Measurements from ENCODE around the gene TMEM209.
"Not testable (repeated sequence)": the region's sequence is repeated elsewhere in the genome, so short reads cannot be mapped to it uniquely, and the experiment has no call there.

TMEM209 gene

DNA sequence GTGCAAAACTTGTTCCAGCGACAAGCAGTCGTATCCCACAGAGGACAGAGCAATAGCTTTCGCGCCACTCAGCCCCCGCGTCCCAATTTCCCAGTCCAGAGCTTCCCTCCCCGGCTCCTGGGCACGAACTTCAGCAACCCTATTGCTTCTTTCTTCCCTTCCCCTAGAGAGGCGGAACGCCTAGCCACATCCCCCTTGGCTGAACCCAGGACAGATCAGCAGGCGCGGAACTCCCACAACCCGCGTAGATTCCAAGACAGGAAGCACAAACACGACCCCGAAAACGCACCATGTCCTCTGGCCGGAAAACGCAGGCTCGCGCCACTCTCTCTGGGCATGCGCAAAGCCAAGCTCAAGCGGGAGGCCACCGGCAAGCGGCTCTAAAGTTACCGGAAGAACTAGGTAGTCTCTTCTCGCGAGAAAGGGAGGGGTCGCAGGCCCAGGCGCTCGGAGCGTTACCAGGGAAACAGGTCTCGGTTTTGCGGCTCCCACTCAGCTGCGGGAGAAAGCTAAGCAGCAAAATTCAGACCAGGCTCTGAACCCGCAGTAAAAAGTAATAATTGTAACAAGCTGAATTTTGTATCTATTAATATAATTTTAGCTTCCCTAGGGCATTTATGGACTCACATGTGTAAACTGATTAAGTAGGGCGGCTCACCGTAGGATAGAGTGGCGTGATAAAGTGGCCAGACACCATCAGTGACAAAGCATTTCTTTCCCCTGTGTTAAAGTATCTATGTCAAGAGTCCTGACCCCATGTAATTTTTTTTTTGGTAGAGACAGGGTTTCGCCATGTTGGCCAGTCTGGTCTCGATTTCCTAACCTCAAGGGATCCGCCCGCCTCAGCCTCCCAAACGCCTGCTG lies at the start of gene TMEM209:
Gene TMEM209, minus strand, starts transcription at position 323 of the 864 bp plus-strand sequence. Its CDS starts 31 bp downstream, at position 292.
- peaks cover 34% of the 10 kb centered on the region for H3K36me3 ChIP-seq (ENCODE audit: control insufficient read depth, insufficient read depth, low read length)
- no peaks in the 10 kb centered on the region for H3K4me1 ChIP-seq (ENCODE audit: control insufficient read depth, insufficient read depth, low read length)
- no peaks in the 10 kb centered on the region for H3K9me3 ChIP-seq (ENCODE audit: control insufficient read depth, insufficient read depth, low read length)
- H3K27ac ChIP-seq (ENCODE audit: low read depth, low read length): peak within 1 kb of the TSS; percentile 97
- H3K4me3 ChIP-seq (ENCODE audit: low read depth, low read length): peak within 1 kb of the TSS; percentile 87
- no peaks in the 10 kb centered on the region for H3K27me3 ChIP-seq (ENCODE audit: control insufficient read depth, insufficient read depth, low read length)
- peak within 1 kb of the TSS; percentile 96 for H3K9ac ChIP-seq (ENCODE audit: low read depth, low read length)

DNA sequence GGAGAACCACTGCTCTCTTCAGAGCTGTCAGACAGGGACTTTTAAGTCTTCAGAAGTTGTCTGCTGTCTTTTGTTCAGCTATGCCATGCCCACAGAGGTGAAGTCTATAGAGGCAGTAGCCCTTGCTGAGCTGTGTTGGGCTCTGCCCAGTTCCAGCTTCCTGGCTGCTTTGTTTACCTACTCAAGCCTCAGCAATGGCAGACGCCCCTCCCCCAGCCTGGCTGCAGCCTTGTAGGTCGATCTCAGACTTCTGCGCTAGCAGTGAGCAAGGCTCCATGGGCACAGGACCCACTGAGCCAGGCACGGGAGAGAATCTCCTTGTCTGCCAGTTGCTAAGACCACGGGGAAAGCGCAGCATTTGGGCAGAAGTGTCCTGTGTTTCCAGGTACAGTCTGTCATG lies 49.3 kb upstream of the TMEM209 start:
- H3K9ac ChIP-seq (ENCODE audit: low read depth, low read length): no peak overlapping the region
- no peaks in the 10 kb centered on the region for H3K36me3 ChIP-seq (ENCODE audit: control insufficient read depth, insufficient read depth, low read length)
- H3K9me3 ChIP-seq (ENCODE audit: control insufficient read depth, insufficient read depth, low read length): peaks cover 32% of the 10 kb centered on the region
- no peaks in the 10 kb centered on the region for H3K27me3 ChIP-seq (ENCODE audit: control insufficient read depth, insufficient read depth, low read length)
- H3K4me1 ChIP-seq (ENCODE audit: control insufficient read depth, insufficient read depth, low read length): no peaks in the 10 kb centered on the region; the same call in 1 of the 2 replicates
- H3K4me3 ChIP-seq (ENCODE audit: low read depth, low read length): no peak overlapping the region
- no peak overlapping the region for H3K27ac ChIP-seq (ENCODE audit: low read depth, low read length)

DNA sequence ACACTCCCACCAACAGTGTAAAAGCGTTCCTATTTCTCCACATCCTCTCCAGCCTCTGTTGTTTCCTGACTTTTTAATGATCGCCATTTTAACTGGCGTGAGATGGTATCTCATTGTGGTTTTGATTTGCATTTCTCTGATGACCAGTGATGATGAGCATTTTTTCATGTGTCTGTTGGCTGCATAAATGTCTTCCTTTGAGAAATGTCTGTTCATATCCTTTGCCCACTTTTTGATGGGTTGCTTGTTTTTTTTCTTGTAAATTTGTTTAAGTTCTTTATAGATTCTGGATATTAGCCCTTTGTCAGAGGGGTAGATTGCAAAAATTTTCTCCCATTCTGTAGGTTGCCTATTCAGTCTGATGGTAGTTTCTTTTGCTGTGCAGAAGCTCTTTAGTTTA lies 44.4 kb upstream of the TMEM209 start:
- not testable (repeated sequence) for H3K9me3 ChIP-seq (ENCODE audit: control insufficient read depth, insufficient read depth, low read length); H3K4me1 ChIP-seq (ENCODE audit: control insufficient read depth, insufficient read depth, low read length); H3K4me3 ChIP-seq (ENCODE audit: low read depth, low read length); H3K9ac ChIP-seq (ENCODE audit: low read depth, low read length); H3K27ac ChIP-seq (ENCODE audit: low read depth, low read length); H3K36me3 ChIP-seq (ENCODE audit: control insufficient read depth, insufficient read depth, low read length); H3K27me3 ChIP-seq (ENCODE audit: control insufficient read depth, insufficient read depth, low read length)

DNA sequence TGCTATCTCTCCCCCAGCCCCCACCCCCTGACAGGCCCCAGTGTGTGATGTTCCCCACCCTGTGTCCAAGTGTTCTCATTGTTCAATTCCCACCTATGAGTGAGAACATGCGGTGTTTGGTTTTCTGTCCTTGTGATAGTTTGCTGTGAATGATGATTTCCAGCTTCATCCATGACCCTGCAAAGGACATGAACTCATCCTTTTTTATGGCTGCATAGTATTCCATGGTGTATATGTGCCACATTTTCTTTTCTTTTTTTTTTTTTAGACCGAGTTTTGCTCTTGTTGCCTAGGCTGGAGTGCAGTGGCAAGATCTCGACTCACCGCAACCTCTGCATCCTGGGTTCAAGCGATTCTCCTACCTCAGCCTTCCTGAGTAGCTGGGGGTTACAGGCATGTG lies 43.6 kb upstream of the TMEM209 start:
- not testable (repeated sequence) for H3K36me3 ChIP-seq (ENCODE audit: control insufficient read depth, insufficient read depth, low read length); H3K27me3 ChIP-seq (ENCODE audit: control insufficient read depth, insufficient read depth, low read length); H3K27ac ChIP-seq (ENCODE audit: low read depth, low read length); H3K9me3 ChIP-seq (ENCODE audit: control insufficient read depth, insufficient read depth, low read length); H3K4me1 ChIP-seq (ENCODE audit: control insufficient read depth, insufficient read depth, low read length); H3K9ac ChIP-seq (ENCODE audit: low read depth, low read length); H3K4me3 ChIP-seq (ENCODE audit: low read depth, low read length)

DNA sequence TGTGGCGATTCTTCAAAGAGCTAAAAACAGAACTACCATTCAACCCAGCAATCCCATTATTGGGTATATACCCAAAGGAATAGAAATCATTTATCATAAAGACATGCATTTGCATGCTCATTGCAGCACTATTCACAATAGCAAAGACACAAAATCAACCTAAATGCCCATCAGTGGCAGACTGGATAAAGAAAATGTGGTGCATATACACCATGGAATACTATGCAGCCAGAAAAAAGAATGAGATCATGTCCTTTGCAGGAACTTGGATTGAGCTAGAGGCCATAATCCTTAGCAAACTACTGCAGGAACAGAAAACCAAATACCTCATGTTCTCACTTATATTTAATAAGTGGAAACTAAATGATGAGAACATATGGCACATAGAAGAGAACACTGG lies 41.3 kb upstream of the TMEM209 start:
- H3K9me3 ChIP-seq (ENCODE audit: control insufficient read depth, insufficient read depth, low read length); H3K9ac ChIP-seq (ENCODE audit: low read depth, low read length); H3K27ac ChIP-seq (ENCODE audit: low read depth, low read length); H3K27me3 ChIP-seq (ENCODE audit: control insufficient read depth, insufficient read depth, low read length); H3K36me3 ChIP-seq (ENCODE audit: control insufficient read depth, insufficient read depth, low read length); H3K4me1 ChIP-seq (ENCODE audit: control insufficient read depth, insufficient read depth, low read length); H3K4me3 ChIP-seq (ENCODE audit: low read depth, low read length): not testable (repeated sequence)

DNA sequence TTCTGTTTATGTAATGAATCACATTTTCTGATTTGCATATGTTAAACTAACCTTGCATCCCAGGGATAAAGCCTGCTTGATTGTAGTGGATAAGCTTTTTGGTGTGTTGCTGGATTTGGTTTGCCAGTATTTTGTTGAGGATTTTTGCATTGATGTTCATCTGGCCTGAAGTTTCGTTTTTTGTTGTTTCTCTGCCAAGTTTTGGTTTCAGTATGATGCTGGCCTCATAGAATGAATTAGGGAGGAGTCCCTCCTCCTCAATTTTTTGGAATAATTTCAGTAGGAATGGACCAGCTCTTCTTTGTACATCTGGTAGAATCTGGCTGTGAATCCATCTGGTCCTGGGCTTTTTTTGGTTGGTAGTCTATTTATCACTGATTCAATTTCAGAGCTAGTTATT lies 38.3 kb upstream of the TMEM209 start:
- H3K4me3 ChIP-seq (ENCODE audit: low read depth, low read length); H3K36me3 ChIP-seq (ENCODE audit: control insufficient read depth, insufficient read depth, low read length); H3K9me3 ChIP-seq (ENCODE audit: control insufficient read depth, insufficient read depth, low read length); H3K4me1 ChIP-seq (ENCODE audit: control insufficient read depth, insufficient read depth, low read length); H3K9ac ChIP-seq (ENCODE audit: low read depth, low read length); H3K27me3 ChIP-seq (ENCODE audit: control insufficient read depth, insufficient read depth, low read length); H3K27ac ChIP-seq (ENCODE audit: low read depth, low read length): not testable (repeated sequence)

DNA sequence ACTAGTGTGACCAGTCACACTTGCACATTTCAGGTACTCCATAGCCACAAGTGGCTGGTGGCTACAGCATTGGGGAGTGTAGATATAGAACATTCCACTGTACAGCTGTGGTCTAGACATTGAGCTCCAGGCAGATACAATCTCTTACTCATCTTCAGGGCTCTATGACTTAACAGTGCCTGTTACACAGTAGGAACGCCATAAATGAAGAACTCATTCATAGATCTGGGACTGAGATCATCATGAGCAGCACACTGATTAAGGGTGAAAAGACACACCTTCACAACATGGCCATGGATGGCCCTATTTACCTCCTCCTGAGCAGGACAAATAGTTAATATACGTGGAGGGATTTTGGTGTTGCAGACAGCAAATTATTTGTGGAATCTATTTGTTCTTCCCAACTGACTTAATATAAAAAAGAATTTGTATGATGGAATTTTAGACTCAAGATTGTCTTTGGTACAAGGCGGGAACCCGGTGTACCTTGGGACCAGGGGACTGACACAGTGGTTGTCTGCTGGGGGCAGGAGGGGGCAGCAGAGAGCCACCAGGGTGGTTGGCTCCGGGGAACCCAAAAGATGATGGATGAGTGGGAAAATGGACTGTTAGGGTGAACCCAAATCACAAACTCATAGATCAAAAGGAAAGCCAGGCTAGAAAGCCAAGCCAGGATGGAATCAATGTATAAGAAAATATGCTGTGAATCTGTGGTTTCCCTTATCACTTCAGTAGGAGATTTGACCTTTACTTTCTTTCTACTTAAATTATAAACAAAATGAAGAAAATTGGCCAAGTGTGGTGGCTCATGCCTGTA lies 37.2 kb upstream of the TMEM209 start:
- no peak overlapping the region for H3K4me3 ChIP-seq (ENCODE audit: low read depth, low read length)
- no peak overlapping the region for H3K27ac ChIP-seq (ENCODE audit: low read depth, low read length)
- H3K4me1 ChIP-seq (ENCODE audit: control insufficient read depth, insufficient read depth, low read length): no peaks in the 10 kb centered on the region
- no peak overlapping the region for H3K9ac ChIP-seq (ENCODE audit: low read depth, low read length)
- no peaks in the 10 kb centered on the region for H3K27me3 ChIP-seq (ENCODE audit: control insufficient read depth, insufficient read depth, low read length)
- no peaks in the 10 kb centered on the region for H3K9me3 ChIP-seq (ENCODE audit: control insufficient read depth, insufficient read depth, low read length)
- no peaks in the 10 kb centered on the region for H3K36me3 ChIP-seq (ENCODE audit: control insufficient read depth, insufficient read depth, low read length)

DNA sequence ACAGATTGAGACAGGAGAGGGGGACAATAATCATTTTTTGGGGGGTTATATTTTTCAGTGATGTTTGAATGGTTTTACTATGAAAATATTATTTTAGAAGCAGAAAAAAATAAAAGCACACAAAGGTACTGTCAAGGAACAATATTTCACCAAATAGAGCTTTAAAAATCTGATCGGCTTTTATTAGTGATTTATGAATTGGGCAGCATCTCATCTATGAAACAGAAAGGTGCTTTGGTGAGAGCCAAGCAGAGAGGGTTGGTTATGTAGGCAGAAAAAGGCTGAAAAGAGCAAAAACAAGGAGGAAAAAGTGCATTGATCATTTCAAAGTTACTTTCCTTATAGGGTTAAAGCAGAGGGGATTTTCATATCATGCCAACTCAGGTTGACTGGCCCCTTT lies 35.0 kb upstream of the TMEM209 start:
- H3K36me3 ChIP-seq (ENCODE audit: control insufficient read depth, insufficient read depth, low read length): no peaks in the 10 kb centered on the region
- H3K27me3 ChIP-seq (ENCODE audit: control insufficient read depth, insufficient read depth, low read length): no peaks in the 10 kb centered on the region
- no peaks in the 10 kb centered on the region for H3K9me3 ChIP-seq (ENCODE audit: control insufficient read depth, insufficient read depth, low read length)
- H3K4me1 ChIP-seq (ENCODE audit: control insufficient read depth, insufficient read depth, low read length): no peaks in the 10 kb centered on the region
- no peak overlapping the region for H3K9ac ChIP-seq (ENCODE audit: low read depth, low read length)
- no peak overlapping the region for H3K27ac ChIP-seq (ENCODE audit: low read depth, low read length)
- H3K4me3 ChIP-seq (ENCODE audit: low read depth, low read length): no peak overlapping the region

DNA sequence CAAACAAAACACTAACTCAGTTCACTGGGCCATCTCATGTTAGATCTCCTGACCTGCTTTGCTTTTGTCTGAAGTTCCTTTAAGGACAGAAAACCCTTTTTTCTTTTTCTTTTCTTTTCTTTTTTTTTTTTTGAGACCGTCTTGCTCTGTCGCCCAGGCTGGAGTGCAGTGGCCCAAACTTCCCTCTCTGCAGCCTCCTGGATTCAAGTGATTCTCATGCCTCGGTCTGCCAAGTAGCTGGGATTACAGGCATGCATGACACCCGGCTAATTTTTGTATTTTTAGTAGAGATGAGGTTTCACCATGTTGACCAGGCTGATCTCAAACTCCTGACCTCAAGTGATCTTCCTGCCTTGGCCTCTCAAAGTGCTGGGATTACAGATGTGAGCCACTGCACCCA lies 31.2 kb upstream of the TMEM209 start:
- H3K9ac ChIP-seq (ENCODE audit: low read depth, low read length); H3K4me3 ChIP-seq (ENCODE audit: low read depth, low read length); H3K9me3 ChIP-seq (ENCODE audit: control insufficient read depth, insufficient read depth, low read length); H3K36me3 ChIP-seq (ENCODE audit: control insufficient read depth, insufficient read depth, low read length); H3K27me3 ChIP-seq (ENCODE audit: control insufficient read depth, insufficient read depth, low read length); H3K27ac ChIP-seq (ENCODE audit: low read depth, low read length); H3K4me1 ChIP-seq (ENCODE audit: control insufficient read depth, insufficient read depth, low read length): not testable (repeated sequence)

DNA sequence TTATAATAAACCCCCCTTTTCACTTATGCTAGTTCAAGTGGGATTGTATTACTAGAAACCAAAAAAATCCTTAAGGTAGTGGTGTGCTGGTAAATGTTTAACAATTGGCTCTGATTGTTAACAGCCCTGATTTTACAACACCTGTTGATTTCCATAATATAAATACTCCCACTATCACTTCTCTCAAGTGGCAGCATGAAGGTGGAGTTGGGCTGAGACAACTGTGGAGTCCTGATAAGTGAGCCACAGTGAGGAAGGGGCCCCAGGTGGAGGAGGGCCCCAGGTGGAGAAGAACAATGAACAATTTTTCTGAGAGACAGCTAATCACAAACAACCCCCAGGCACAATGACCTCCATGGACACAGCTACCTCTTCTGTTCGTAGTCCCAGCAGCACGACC lies 28.9 kb upstream of the TMEM209 start:
- H3K27me3 ChIP-seq (ENCODE audit: control insufficient read depth, insufficient read depth, low read length): no peaks in the 10 kb centered on the region
- H3K36me3 ChIP-seq (ENCODE audit: control insufficient read depth, insufficient read depth, low read length): no peaks in the 10 kb centered on the region
- no peaks in the 10 kb centered on the region for H3K9me3 ChIP-seq (ENCODE audit: control insufficient read depth, insufficient read depth, low read length)
- peaks cover under 1% of the 10 kb centered on the region; the same call in 1 of the 2 replicates for H3K4me1 ChIP-seq (ENCODE audit: control insufficient read depth, insufficient read depth, low read length)
- no peak overlapping the region for H3K4me3 ChIP-seq (ENCODE audit: low read depth, low read length)
- H3K27ac ChIP-seq (ENCODE audit: low read depth, low read length): no peak overlapping the region
- no peak overlapping the region for H3K9ac ChIP-seq (ENCODE audit: low read depth, low read length)

DNA sequence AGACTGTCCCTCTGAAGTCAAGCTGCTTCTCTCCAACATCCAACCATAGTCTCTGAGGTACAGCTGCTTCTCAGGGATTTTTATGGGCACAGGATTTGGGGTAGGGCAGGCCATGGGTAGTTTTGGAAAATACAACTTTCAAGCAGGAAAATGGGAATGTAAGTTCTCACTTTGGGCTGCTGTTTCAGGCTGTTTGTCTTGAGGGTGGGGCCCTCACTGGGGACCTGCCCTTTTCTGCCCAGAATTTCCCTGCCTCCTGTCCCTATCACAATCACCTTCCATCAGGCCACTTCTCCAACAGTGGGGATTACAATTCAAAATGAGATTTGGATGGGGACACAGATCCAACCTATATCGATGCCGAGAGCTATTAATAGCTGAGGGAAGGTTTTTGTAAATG lies 27.0 kb upstream of the TMEM209 start:
- no peaks in the 10 kb centered on the region for H3K36me3 ChIP-seq (ENCODE audit: control insufficient read depth, insufficient read depth, low read length)
- no peak overlapping the region for H3K27ac ChIP-seq (ENCODE audit: low read depth, low read length)
- no peak overlapping the region for H3K9ac ChIP-seq (ENCODE audit: low read depth, low read length)

More for the DNA sequence above, 27.0 kb upstream of the TMEM209 start:
- Histone ChIP-seq H3K4me3 (ENCODE audit: low read depth, low read length) (no peak overlapping the region), H3K9me3 (ENCODE audit: control insufficient read depth, insufficient read depth, low read length) (no peaks in the 10 kb centered on the region), H3K27me3 (ENCODE audit: control insufficient read depth, insufficient read depth, low read length) (no peaks in the 10 kb centered on the region), H3K4me1 (ENCODE audit: control insufficient read depth, insufficient read depth, low read length) (peaks cover 14% of the 10 kb centered on the region)

Measured in HUES48 (cell line).